CD4-positive, alpha-beta T cell (primary cell): ENCODE measurements around the gene CACNA1D. TPM values are rescaled to one million over a fixed set of nuclear protein-coding genes. Genes with fewer than 3 reads are reported as not detected.

Source experiments
- ATAC-seq: fragments of 200-7000 bp; cut with Tn5 transposase; one replicate; pipeline ENCODE4 v1.10.0; 2022; ENCODE audit warnings: mild to moderate bottlenecking; ENCODE audit not compliant: poor library complexity
- CTCF ChIA-PET: fragments of 350-600 bp; sonication (Branson Sonifier 250); formaldehyde crosslinking; loops from one replicate; lab custom pipeline; 2021; ENCODE audit warnings: antibody characterized with exemption, inconsistent platforms; lab: Charles Lee
- POLR2A ChIA-PET: fragments of 350-600 bp; sonication (Branson Sonifier 250); formaldehyde crosslinking; loops from one replicate; lab custom pipeline; 2021; ENCODE audit warnings: antibody characterized with exemption, inconsistent platforms; lab: Charles Lee
- DNase-seq, 14 experiments: peaks; one replicate each; pipeline ENCODE4 v3.0.0-alpha.2; 2013 to 2020; ENCODE audit warnings: mixed read lengths in 2 of 14
- H3K27ac ChIP-seq, 2 donors: one replicate each; pipeline versions ENCODE4 v1.5.1 to v1.7.0; 2013; ENCODE audit warnings: low read length in 2 of 2, low read depth in 1 of 2, mild to moderate bottlenecking in 1 of 2
- H3K27me3 ChIP-seq, 2 experiments: 1 replicate in 1 of 2; 2 replicates in 1 of 2; pipeline versions ENCODE4 v1.6.1 to v1.7.0; 2013; ENCODE audit warnings: low read length in 2 of 2, control low read depth in 1 of 2, mild to moderate bottlenecking in 1 of 2, moderate library complexity in 1 of 2; ENCODE audit not compliant: insufficient read depth in 2 of 2, control insufficient read depth in 1 of 2
- H3K36me3 ChIP-seq: one replicate; pipeline ENCODE4 v1.6.1; 2013; ENCODE audit warnings: low read length, control low read depth; ENCODE audit not compliant: insufficient read depth
- H3K4me1 ChIP-seq: one replicate; pipeline ENCODE4 v1.6.1; 2013; ENCODE audit warnings: low read length, control low read depth; ENCODE audit not compliant: insufficient read depth
- H3K4me3 ChIP-seq: one replicate; pipeline ENCODE4 v1.5.1; 2013; ENCODE audit warnings: mild to moderate bottlenecking, low read length, moderate library complexity
- H3K9me3 ChIP-seq, 2 experiments: 1 replicate in 1 of 2; 2 replicates in 1 of 2; pipeline versions ENCODE4 v1.6.1 to v1.7.0; 2013; ENCODE audit warnings: low read length in 2 of 2, mild to moderate bottlenecking in 2 of 2, control low read depth in 1 of 2, moderate library complexity in 1 of 2; ENCODE audit not compliant: control insufficient read depth in 1 of 2, insufficient read depth in 1 of 2
- H3K27ac Mint-ChIP-seq: one replicate; pipeline ENCODE4 v1.8.0; 2020; ENCODE audit warnings: mixed read lengths
- H3K27me3 Mint-ChIP-seq: one replicate; pipeline ENCODE4 v1.8.0; 2021; ENCODE audit warnings: mixed read lengths
- H3K36me3 Mint-ChIP-seq: one replicate; pipeline ENCODE4 v1.8.0; 2021; ENCODE audit warnings: low read depth, mixed read lengths
- H3K4me1 Mint-ChIP-seq: one replicate; pipeline ENCODE4 v1.8.0; 2021; ENCODE audit warnings: low read depth, mixed read lengths
- H3K4me3 Mint-ChIP-seq: one replicate; pipeline ENCODE4 v1.8.0; 2020; ENCODE audit warnings: mild to moderate bottlenecking, mixed read lengths
- H3K9me3 Mint-ChIP-seq: one replicate; pipeline ENCODE4 v1.8.0; 2020; ENCODE audit warnings: mixed read lengths
- intact Hi-C, 2 experiments: fragments of 100-400 bp; cut with DNase I in 1 of 2; cut with micrococcal nuclease in 1 of 2; formaldehyde crosslinking; loops; one replicate each; pipeline versions ENCODE4 v1.15.1 to v1.9.0; 2023 to 2025; cut with DNase I, micrococcal nuclease
- total RNA-seq, 174 experiments: library from RNA in 2 of 174; stranded (reverse) in 2 of 174; gene quantifications; one replicate each; pipeline ENCODE4 v1.2.3 and lab custom pipeline; 2021 to 2026
- TF ChIP-seq, protein P1 (sequence below): fragments of 200-600 bp; IDR thresholded peaks from one replicate; pipeline ENCODE4 v1.8.0; 2022; ENCODE audit warnings: antibody characterized with exemption, mild to moderate bottlenecking

Gene CACNA1D
- total RNA-seq, 2 experiments from 2014 or later = not detected

- intact Hi-C loops = no loop called here
- H3K27me3 Mint-ChIP-seq = peaks cover 6% of the 10 kb centered on the region
- DNase-seq (no peak), ATAC-seq (no peak)
- H3K36me3 Mint-ChIP-seq = no peaks in the 10 kb centered on the region
- no peak overlapping the region for H3K27ac Mint-ChIP-seq
- ChIA-PET POLR2A (no interaction called here), CTCF (no interaction called here)
- no peaks in the 10 kb centered on the region for H3K36me3 ChIP-seq
- no peak overlapping the region for H3K27ac ChIP-seq
- no peak overlapping the region for H3K4me3 Mint-ChIP-seq
- H3K4me1 Mint-ChIP-seq = no peaks in the 10 kb centered on the region
- TF ChIP-seq, protein P1, sequence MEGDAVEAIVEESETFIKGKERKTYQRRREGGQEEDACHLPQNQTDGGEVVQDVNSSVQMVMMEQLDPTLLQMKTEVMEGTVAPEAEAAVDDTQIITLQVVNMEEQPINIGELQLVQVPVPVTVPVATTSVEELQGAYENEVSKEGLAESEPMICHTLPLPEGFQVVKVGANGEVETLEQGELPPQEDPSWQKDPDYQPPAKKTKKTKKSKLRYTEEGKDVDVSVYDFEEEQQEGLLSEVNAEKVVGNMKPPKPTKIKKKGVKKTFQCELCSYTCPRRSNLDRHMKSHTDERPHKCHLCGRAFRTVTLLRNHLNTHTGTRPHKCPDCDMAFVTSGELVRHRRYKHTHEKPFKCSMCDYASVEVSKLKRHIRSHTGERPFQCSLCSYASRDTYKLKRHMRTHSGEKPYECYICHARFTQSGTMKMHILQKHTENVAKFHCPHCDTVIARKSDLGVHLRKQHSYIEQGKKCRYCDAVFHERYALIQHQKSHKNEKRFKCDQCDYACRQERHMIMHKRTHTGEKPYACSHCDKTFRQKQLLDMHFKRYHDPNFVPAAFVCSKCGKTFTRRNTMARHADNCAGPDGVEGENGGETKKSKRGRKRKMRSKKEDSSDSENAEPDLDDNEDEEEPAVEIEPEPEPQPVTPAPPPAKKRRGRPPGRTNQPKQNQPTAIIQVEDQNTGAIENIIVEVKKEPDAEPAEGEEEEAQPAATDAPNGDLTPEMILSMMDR = no peak
- H3K9me3 Mint-ChIP-seq = no peaks in the 10 kb centered on the region
- no peaks in the 10 kb centered on the region for H3K9me3 ChIP-seq
- no peaks in the 10 kb centered on the region for H3K27me3 ChIP-seq
- H3K4me1 ChIP-seq = no peaks in the 10 kb centered on the region
- no peak overlapping the region for H3K4me3 ChIP-seq
Measured at GRCh38 chr3:53776494-53777101, 282.2 kb downstream of the CACNA1D start.

GRCh38 chr3:53777468-53777867 is 283.1 kb downstream of the CACNA1D start:
- DNase-seq = no peak
- Mint-ChIP-seq H3K4me1 (no peaks in the 10 kb centered on the region), H3K36me3 (no peaks in the 10 kb centered on the region), H3K27ac (no peak overlapping the region), H3K9me3 (no peaks in the 10 kb centered on the region), H3K27me3 (no peaks in the 10 kb centered on the region), H3K4me3 (no peak overlapping the region)
- no peaks in the 10 kb centered on the region for H3K27me3 ChIP-seq
- ChIA-PET POLR2A (no interaction called here), CTCF (no interaction called here)
- H3K4me3 ChIP-seq = no peak overlapping the region
- H3K9me3 ChIP-seq = no peaks in the 10 kb centered on the region
- intact Hi-C loops = no loop called here
- H3K36me3 ChIP-seq = no peaks in the 10 kb centered on the region
- H3K4me1 ChIP-seq = no peaks in the 10 kb centered on the region
- no peak for ATAC-seq
- no peak overlapping the region for H3K27ac ChIP-seq
- TF ChIP-seq, protein P1 = no peak

GRCh38 chr3:53778153-53778552 is 283.7 kb downstream of the CACNA1D start:
- TF ChIP-seq, protein P1 = no peak
- H3K27me3 Mint-ChIP-seq = no peaks in the 10 kb centered on the region
- no peaks in the 10 kb centered on the region for H3K4me1 Mint-ChIP-seq
- DNase-seq = no peak
- no peak overlapping the region for H3K27ac Mint-ChIP-seq
- Histone ChIP-seq H3K36me3 (no peaks in the 10 kb centered on the region), H3K27me3 (no peaks in the 10 kb centered on the region), H3K27ac (no peak overlapping the region), H3K9me3 (no peaks in the 10 kb centered on the region), H3K4me3 (no peak overlapping the region), H3K4me1 (no peaks in the 10 kb centered on the region)
- ATAC-seq = no peak
- H3K9me3 Mint-ChIP-seq = no peaks in the 10 kb centered on the region
- H3K4me3 Mint-ChIP-seq = no peak overlapping the region
- no peaks in the 10 kb centered on the region for H3K36me3 Mint-ChIP-seq
- ChIA-PET POLR2A (no interaction called here), CTCF (no interaction called here)
- intact Hi-C loops = no loop called here
